Gastroesophageal sphincter (tissue), 3 donors: ENCODE data around the gene KRTAP3-2.

Source experiments
- POLR2A ChIP-seq, 2 donors: fragments of 450-650 bp; IDR thresholded peaks; one replicate each; pipeline ENCODE4 v1.6.1; 2017; ENCODE audit warnings: antibody characterized with exemption in 2 of 2, mild to moderate bottlenecking in 2 of 2, moderate library complexity in 1 of 2
- POLR2AphosphoS5 ChIP-seq: sonication (generic); formaldehyde crosslinking; IDR thresholded peaks from one replicate; pipeline ENCODE4 v1.6.1; 2017; ENCODE audit warnings: antibody characterized with exemption
- TF ChIP-seq, protein P1 (sequence below), 4 experiments: fragments of 200-600 bp in 2 of 4; fragments of 450-650 bp in 2 of 4; sonication (generic) in 1 of 4; IDR thresholded peaks; one replicate each; pipeline ENCODE4 v1.5.1; 2017 to 2019; ENCODE audit warnings: antibody characterized with exemption in 4 of 4, mild to moderate bottlenecking in 2 of 4, moderate library complexity in 2 of 4

DNA sequence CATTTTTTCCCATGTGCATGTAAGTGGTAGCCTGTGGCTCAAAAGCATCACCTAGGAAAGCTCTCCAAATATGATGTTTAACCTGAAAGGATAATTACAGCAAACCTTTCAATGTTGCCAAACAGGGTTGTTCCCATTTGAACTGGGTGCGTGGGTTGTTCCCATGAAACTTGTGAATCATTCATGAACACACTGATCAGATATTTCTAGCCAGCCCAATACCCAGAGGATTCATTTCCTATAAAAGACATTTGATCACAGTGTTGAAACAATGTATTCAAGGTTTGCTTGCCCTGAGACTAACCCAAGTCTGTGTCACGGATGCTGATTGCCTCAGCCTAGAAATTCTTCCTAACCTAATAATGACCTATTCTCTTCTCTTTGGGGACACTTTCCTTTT, 45.8 kb downstream of the KRTAP3-2 start:
- TF ChIP-seq POLR2AphosphoS5 (no peak), POLR2A (IDR thresholded peaks at IDR 0.05) (no peak)
- TF ChIP-seq, protein P1, sequence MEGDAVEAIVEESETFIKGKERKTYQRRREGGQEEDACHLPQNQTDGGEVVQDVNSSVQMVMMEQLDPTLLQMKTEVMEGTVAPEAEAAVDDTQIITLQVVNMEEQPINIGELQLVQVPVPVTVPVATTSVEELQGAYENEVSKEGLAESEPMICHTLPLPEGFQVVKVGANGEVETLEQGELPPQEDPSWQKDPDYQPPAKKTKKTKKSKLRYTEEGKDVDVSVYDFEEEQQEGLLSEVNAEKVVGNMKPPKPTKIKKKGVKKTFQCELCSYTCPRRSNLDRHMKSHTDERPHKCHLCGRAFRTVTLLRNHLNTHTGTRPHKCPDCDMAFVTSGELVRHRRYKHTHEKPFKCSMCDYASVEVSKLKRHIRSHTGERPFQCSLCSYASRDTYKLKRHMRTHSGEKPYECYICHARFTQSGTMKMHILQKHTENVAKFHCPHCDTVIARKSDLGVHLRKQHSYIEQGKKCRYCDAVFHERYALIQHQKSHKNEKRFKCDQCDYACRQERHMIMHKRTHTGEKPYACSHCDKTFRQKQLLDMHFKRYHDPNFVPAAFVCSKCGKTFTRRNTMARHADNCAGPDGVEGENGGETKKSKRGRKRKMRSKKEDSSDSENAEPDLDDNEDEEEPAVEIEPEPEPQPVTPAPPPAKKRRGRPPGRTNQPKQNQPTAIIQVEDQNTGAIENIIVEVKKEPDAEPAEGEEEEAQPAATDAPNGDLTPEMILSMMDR (IDR thresholded peaks at IDR 0.05): no peak
